Liver (tissue), 3 donors: ENCODE data around the gene ZNF14.
"Not testable (repeated sequence)": the region's sequence is repeated elsewhere in the genome, so short reads cannot be mapped to it uniquely, and the experiment has no call there.

Experiments
- EGR1 ChIP-seq, 2 donors: IDR thresholded peaks; 2 replicates each; pipeline ENCODE4 v1.6.1; 2016 to 2018; ENCODE audit warnings: antibody characterized with exemption in 2 of 2, low read depth in 2 of 2
- FOXA1 ChIP-seq: IDR thresholded peaks from 2 replicates; pipeline ENCODE4 v1.6.1; 2016; ENCODE audit warnings: antibody characterized with exemption
- GABPA ChIP-seq, 2 donors: IDR thresholded peaks in 1 of 2; conservative IDR thresholded peaks in 1 of 2; 2 replicates each; pipeline ENCODE4 v1.6.1; 2016; ENCODE audit warnings: antibody characterized with exemption in 2 of 2, mild to moderate bottlenecking in 1 of 2, moderate library complexity in 1 of 2
- HNF4G ChIP-seq: IDR thresholded peaks from 2 replicates; pipeline ENCODE4 v1.6.1; 2016; ENCODE audit warnings: antibody characterized with exemption
- RAD21 ChIP-seq, 2 donors: IDR thresholded peaks; 2 replicates each; pipeline ENCODE4 v1.6.1; 2016; ENCODE audit warnings: antibody characterized with exemption in 2 of 2, mild to moderate bottlenecking in 2 of 2
- SP1 ChIP-seq: IDR thresholded peaks from 2 replicates; pipeline ENCODE4 v1.6.1; 2018; ENCODE audit warnings: antibody characterized with exemption, mild to moderate bottlenecking
- TF ChIP-seq, protein P1 (sequence below): fragments of 150-350 bp; IDR thresholded peaks from 2 replicates; pipeline ENCODE4 v1.5.1; 2017; ENCODE audit warnings: improper control_type of control experiment, low read depth, low read length; ENCODE audit not compliant: missing input control
- TF ChIP-seq, protein P2 (sequence below): IDR thresholded peaks from 2 replicates; pipeline ENCODE4 v1.6.1; 2016; ENCODE audit warnings: antibody characterized with exemption
- TF ChIP-seq, protein P3 (sequence below): IDR thresholded peaks from 2 replicates; pipeline ENCODE4 v1.6.1; 2016; ENCODE audit warnings: antibody characterized with exemption
- TF ChIP-seq, protein P4 (sequence below): IDR thresholded peaks from 2 replicates; pipeline ENCODE4 v1.6.1; 2016; ENCODE audit warnings: antibody characterized with exemption, mild to moderate bottlenecking
- TF ChIP-seq, protein P5 (sequence below): IDR thresholded peaks from 2 replicates; pipeline ENCODE4 v1.6.1; 2016; ENCODE audit warnings: antibody characterized with exemption
- donor health status: healthy.
- donor health status: healthy.

DNA sequence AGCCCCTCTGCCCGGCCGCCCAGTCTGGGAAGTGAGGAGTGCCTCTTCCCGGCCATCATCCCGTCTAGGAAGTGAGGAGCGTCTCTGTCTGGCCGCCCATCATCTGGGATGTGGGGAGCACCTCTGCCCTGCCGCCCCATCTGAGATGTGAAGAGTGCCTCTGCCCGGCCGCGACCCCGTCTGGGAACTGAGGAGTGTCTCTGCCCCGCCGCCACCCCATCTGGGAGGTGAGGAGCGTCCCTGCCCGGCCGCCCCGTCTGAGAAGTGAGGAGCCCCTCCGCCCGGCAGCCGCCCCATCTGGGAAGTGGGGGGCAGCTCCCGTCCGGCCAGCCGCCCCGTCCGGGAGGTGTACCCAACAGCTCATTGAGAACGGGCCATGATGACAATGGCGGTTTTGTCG is 37.1 kb upstream of the ZNF14 start:
- not testable (repeated sequence) for TF ChIP-seq GABPA (IDR thresholded peaks at IDR 0.05 in 1 of 2, conservative IDR thresholded peaks at IDR 0.05 in 1 of 2); RAD21 (IDR thresholded peaks at IDR 0.05); FOXA1; SP1; EGR1 (IDR thresholded peaks at IDR 0.05; ENCODE audit: low read depth in 2 of 2); HNF4G
- TF ChIP-seq, protein P1, sequence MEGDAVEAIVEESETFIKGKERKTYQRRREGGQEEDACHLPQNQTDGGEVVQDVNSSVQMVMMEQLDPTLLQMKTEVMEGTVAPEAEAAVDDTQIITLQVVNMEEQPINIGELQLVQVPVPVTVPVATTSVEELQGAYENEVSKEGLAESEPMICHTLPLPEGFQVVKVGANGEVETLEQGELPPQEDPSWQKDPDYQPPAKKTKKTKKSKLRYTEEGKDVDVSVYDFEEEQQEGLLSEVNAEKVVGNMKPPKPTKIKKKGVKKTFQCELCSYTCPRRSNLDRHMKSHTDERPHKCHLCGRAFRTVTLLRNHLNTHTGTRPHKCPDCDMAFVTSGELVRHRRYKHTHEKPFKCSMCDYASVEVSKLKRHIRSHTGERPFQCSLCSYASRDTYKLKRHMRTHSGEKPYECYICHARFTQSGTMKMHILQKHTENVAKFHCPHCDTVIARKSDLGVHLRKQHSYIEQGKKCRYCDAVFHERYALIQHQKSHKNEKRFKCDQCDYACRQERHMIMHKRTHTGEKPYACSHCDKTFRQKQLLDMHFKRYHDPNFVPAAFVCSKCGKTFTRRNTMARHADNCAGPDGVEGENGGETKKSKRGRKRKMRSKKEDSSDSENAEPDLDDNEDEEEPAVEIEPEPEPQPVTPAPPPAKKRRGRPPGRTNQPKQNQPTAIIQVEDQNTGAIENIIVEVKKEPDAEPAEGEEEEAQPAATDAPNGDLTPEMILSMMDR: not testable (repeated sequence)
- TF ChIP-seq, protein P2, sequence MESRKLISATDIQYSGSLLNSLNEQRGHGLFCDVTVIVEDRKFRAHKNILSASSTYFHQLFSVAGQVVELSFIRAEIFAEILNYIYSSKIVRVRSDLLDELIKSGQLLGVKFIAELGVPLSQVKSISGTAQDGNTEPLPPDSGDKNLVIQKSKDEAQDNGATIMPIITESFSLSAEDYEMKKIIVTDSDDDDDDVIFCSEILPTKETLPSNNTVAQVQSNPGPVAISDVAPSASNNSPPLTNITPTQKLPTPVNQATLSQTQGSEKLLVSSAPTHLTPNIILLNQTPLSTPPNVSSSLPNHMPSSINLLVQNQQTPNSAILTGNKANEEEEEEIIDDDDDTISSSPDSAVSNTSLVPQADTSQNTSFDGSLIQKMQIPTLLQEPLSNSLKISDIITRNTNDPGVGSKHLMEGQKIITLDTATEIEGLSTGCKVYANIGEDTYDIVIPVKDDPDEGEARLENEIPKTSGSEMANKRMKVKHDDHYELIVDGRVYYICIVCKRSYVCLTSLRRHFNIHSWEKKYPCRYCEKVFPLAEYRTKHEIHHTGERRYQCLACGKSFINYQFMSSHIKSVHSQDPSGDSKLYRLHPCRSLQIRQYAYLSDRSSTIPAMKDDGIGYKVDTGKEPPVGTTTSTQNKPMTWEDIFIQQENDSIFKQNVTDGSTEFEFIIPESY: not testable (repeated sequence)
- TF ChIP-seq, protein P3, sequence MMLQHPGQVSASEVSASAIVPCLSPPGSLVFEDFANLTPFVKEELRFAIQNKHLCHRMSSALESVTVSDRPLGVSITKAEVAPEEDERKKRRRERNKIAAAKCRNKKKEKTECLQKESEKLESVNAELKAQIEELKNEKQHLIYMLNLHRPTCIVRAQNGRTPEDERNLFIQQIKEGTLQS: not testable (repeated sequence)
- TF ChIP-seq, protein P4, sequence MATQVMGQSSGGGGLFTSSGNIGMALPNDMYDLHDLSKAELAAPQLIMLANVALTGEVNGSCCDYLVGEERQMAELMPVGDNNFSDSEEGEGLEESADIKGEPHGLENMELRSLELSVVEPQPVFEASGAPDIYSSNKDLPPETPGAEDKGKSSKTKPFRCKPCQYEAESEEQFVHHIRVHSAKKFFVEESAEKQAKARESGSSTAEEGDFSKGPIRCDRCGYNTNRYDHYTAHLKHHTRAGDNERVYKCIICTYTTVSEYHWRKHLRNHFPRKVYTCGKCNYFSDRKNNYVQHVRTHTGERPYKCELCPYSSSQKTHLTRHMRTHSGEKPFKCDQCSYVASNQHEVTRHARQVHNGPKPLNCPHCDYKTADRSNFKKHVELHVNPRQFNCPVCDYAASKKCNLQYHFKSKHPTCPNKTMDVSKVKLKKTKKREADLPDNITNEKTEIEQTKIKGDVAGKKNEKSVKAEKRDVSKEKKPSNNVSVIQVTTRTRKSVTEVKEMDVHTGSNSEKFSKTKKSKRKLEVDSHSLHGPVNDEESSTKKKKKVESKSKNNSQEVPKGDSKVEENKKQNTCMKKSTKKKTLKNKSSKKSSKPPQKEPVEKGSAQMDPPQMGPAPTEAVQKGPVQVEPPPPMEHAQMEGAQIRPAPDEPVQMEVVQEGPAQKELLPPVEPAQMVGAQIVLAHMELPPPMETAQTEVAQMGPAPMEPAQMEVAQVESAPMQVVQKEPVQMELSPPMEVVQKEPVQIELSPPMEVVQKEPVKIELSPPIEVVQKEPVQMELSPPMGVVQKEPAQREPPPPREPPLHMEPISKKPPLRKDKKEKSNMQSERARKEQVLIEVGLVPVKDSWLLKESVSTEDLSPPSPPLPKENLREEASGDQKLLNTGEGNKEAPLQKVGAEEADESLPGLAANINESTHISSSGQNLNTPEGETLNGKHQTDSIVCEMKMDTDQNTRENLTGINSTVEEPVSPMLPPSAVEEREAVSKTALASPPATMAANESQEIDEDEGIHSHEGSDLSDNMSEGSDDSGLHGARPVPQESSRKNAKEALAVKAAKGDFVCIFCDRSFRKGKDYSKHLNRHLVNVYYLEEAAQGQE: not testable (repeated sequence)
- TF ChIP-seq, protein P5, sequence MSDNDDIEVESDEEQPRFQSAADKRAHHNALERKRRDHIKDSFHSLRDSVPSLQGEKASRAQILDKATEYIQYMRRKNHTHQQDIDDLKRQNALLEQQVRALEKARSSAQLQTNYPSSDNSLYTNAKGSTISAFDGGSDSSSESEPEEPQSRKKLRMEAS: not testable (repeated sequence)
